NCI-H146 treated with DMSO at 0.1 percent for 48 hours (cell line): Measurements from ENCODE around the gene PA2G4.

ENCODE experiments used
- DNase-seq: peaks from one replicate; lab custom pipeline; 2025; ENCODE audit not compliant: unreplicated experiment; lab: John Stamatoyannopoulos, UW

PA2G4 gene

DNA sequence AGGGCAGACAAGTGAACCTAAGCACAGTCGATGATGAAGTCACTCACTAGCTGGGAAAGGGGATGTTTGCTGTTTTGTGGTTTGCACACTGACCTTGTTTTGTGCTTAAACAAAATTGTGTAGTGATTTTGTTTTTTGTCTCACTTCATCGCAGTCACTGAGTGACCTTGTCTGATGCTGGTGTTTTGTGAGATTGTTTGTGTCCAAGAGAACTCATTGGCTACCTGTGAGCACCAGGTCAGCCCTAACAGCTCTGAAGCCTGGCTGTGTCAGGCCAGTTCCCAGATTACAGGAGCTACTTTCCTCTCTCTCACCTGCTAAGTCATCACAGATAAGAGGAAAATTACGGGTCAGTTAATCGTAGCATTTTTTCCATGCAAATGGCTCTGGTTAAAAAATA lies 19.8 kb downstream of the PA2G4 start:
- DNase-seq, result no peak

DNA sequence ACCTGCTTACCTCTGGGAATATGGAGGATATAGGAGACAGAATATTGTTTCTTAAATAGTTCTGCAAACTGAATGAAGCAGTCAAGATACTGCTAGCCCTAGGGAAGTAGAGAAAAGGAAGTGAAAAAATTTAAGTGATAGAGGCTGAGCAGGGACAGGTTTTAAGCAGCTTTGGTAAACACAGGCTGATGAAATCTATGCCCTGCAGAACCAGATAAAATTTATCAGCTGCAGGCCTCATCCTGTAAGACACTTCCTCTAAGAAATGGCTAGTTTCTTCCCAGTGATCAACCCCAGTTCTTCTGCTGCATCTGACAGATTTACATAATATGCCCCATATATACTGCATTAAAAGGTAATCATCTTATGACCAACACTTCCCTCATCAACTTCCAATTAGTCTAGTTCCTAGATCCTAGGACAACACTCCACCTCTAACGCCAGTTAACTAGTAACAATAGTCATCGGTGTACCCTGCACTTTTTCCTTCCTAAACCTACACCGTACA lies 22.4 kb downstream of the PA2G4 start:
- no peak for DNase-seq

DNA sequence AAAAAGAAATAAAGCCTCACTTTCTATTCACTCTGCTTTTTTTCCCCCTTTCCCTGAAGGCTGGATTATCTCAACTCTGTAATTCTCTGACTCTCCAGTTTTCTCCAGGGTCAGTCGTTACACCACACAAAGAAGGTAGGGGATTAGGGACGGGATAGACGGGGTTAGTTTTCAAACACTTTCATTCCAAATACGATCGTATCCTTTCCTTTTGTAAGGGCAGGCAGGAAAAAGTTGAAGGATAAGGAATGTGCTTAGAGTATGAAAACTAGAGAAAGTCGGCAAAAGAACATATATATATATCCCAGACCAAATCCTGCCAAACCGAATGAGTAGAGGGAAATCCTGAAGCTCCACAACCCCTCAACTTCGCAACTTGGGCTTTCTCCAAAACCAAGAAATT lies 23.1 kb downstream of the PA2G4 start:
- no peak for DNase-seq

DNA sequence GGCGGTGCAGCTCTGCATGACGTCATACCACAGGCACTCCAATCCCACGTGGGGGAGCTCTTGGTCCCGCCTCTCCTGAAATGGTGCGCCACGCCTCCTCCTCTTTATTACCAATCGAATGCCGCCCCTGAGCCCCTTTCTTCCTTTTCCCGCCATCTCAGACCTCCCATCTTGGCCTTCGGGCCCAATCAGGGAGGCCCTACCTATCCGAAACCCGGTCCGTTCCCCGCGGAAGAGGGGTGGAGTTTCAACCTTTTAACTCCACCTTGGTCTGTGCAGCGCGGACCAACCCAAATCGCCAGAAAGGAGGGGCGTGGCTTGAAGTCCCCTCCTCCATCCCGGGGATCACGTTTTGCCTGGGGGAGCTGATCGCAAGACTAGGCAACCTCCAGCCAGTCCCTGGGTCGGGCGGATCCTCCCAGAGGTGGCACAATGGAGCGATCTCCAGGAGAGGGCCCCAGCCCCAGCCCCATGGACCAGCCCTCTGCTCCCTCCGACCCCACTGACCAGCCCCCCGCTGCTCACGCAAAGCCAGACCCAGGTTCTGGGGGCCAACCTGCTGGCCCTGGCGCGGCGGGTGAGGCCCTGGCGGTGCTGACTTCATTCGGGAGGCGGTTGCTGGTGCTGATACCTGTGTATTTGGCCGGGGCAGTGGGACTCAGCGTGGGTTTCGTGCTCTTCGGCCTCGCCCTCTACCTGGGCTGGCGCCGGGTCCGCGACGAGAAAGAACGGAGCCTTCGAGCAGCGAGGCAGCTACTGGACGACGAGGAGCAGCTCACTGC lies 23.7 kb downstream of the PA2G4 start, which contains the start of gene ESYT1:
Gene ESYT1 (plus strand): TSS at position 380 of the 782 bp plus-strand sequence. CDS start 53 bp downstream, at position 433.
- DNase-seq, result peak; percentile 99

DNA sequence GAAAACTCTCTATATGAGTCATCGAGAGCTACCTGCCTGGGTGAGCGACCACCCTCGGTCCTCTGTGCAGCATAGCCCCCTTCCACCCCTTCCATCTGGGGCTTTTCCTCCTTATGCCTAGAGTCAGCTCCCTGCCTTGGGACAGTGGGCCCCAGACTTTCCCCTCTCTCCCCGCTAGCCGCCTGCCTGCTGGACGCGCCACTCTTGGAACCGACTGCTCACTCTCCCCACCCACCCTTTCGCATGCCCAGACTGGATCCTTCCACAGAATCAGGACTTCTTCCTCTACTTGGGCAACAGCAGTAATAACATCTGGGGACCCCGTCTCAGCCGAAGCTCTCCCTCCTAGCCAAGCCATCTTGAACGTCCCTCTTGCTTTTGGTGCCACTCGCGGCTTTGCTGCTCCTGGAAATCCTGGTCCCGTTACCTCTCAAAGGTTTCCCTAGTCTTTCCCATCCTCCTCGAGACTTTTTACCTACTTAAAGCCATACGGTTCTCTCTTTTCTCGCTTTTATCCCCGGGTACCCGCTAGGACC lies 24.4 kb downstream of the PA2G4 start:
- peak; percentile 9 for DNase-seq

DNA sequence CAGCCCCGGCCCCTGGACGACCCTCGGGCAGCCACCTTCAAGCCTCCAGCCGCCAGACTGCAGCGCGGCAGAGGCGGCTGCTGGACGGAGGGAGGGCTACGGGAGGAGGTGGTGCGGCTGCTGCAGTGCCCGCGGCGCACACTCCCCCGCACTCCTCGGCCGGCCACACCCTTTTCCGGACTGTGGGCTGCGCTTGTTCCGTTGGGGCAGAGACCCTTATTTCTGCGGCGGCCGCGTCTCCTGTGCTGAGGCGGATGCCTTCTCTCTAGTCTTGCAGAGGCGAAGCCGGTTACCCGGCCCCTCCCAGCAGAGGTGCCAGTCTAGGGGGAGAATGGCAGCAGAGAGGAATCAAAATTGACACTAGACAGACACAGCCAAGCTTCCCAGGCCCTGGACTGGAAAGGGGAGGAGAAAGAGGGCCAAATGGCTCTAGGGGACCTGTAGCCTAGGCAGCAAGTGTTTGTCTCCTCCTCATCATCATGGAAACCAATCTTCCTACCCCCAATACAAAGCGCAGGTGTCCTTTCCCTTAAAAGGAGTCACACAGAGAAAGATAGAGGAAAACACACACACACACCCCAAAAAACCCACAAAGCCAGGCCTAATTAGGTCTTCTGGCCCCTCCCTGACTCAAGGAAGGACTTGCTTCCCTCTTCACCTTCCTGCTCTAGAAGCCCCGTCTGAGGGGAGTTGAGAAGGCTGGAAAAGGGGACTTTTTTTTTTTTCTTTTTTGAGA lies 25.0 kb downstream of the PA2G4 start:
- peak; percentile 79 for DNase-seq

DNA sequence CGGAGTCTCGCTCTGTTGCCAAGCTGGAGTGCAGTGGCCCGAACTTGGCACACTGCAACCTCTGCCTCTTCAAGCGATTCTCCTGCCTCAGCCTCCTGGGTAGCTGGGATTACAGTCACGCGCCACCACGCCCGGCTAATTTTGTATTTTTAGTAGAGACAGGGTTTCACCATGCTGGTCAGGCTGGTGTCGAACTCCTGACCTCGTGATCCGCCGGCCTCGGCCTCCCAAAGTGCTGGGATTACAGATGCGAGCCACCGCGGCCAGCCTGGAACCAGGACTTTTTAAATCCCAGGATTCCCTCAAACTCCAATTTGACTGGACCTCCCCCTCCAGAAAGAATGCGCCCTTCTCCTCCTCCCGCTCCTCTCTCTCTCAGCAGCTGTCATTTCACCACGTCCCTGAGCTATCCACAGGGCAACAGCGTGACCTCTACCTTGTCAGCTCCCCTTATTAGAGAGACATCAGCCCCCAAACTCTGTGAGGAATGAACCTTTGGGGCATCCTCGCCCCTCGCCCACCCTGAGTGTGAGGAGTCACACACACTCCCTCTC lies 25.7 kb downstream of the PA2G4 start:
- DNase-seq, result no peak

DNA sequence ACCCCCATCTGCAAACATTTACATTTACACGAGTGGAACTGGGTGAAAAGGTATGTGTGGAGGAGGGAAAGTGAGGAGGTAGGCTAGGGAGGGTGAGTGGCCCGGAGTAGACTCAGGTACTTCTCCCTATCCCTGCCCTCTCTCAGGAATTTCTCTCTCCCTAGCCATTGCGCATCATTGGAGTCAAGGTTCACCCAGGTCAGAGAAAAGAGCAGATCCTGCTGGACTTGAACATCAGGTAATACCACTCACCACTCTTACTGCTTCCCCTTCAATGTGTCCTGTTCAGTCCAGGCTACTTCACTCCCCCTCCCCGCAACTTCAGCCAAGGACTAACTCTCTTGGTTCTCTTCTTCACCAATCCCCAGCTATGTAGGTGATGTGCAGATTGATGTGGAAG lies 26.5 kb downstream of the PA2G4 start:
- DNase-seq, result no peak

DNA sequence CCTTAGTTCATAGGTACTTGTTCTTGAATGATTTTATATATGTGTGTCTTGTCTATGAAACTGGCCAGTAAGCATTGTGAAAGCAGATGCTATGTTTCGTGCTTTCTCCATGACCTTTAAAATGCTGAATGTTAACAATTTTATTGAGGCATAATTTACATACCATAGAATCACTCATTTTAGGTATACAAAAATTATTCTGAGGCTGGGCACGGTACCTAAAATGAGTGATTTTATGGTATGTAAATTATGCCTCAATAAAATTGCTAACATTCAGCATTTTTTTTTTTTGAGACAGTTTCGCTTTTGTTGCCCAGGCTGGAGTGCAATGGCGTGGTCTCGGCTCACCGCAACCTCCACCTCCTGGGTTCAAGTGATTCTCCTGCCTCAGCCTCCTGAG lies 30.5 kb downstream of the PA2G4 start:
- no peak for DNase-seq

DNA sequence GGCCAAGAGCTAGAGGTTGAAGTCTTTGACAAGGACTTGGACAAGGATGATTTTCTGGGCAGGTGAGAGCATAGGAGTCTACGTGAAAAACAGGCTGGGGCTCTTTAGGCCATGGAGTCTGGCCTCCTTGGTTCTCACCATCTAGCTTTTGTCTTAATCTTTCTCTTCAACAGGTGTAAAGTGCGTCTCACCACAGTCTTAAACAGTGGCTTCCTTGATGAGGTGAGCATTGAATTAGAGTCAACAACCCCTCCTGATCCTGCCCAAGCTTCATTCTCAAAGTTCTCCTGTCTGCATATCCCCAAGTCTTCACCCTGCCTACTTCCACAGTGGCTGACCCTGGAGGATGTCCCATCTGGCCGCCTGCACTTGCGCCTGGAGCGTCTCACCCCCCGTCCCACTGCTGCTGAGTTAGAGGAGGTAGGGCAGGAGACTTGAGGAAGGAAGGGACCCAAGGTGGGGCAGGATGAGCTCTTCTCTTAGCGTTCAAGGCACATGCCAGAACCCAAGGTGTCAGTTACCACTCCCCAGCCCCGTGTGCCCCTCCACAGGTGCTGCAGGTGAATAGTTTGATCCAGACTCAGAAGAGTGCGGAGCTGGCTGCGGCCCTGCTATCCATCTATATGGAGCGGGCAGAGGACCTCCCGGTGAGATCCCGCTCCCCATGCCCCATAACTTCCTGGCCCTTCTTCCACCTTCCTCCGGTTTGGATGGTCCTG lies 33.7 kb downstream of the PA2G4 start:
- no peak for DNase-seq

DNA sequence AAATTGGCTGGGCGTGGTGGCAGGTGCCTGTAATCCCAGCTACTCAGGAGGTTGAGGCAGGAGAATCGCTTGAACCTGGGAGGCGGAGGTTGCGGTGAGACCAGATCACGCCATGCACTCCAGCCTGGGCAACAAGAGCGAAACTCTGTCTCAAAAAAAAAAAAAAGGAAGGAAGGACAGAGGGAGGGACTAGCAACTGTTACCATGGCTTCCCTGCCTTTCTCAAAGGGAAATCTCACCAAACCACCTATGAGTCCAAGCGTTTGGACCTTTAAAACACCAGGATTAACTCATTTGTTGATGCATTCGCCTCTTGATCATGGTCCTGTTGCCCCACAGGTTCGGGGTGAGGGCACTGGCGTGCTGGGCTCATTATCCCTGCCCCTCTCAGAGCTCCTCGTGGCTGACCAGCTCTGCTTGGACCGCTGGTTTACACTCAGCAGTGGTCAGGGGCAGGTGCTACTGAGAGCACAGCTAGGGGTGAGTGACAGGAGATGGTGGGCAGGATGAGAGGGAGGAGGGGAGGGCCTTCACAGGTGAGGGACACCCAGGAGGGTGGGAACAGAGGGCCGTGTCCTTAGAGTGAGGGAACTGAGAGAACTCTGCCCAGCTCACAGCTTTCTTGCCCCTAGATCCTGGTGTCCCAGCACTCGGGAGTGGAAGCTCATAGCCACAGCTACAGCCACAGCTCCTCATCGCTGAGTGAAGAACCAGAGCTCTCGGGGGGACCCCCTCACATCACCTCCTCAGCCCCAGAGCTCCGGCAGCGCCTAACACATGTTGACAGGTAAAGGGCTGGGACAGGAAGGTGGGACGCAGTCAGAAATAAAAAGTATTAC lies 37.8 kb downstream of the PA2G4 start:
- DNase-seq, result no peak

DNA sequence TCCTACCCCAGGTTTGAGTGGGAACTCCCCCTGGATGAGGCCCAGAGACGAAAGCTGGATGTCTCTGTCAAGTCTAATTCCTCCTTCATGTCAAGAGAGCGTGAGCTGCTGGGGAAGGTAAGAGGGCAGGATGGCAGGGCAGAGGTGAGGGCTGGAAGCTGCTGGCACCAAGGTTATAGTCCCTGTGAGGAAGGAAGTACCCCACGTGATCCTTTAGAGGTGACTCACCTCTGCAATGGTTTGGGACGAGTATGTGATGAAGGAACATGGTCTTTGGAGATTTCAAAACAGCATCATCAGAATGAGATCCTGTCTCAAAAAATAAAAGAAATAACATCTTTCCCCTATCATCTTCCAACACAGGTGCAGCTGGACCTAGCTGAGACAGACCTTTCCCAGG lies 38.9 kb downstream of the PA2G4 start:
- no peak for DNase-seq

DNA sequence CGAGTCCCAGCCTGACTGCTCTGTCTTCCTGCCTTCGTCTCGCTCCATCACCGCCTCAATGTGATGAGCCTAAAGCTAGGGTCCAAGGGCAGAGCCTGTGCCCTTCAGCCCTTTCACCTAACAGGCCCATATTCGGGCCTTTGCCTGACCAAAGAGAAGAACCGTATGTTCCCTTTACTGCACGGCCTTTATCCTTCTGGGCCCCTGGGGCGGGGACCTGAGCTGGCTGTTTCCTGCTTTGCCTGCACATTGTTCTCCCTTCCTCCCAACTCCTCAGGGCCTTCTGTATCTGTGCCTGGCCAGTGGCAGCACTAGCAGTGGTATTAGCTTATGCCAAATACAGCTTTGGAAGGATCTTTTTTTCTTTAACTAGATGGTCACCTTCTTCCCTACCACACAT lies 39.5 kb downstream of the PA2G4 start:
- DNase-seq, result no peak

DNA sequence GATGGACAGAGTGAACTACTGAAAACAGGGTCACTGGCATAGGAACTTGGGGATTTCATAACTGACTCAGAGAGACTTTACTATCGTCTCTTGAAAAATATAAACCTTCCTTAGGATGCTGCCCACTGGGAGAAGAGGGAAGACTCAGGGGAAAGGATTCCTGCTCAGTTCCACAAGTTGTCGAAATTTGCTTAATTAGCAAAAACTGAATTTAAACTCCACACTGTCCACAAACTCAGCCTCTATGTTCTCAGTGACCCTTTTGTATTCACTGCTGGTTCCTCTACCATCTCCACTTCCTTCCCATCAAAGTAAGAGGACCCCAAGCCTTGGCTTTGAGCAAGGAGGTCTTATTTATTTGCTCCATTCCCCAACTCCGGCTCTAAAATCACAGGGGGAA lies 40.9 kb downstream of the PA2G4 start:
- no peak for DNase-seq

DNA sequence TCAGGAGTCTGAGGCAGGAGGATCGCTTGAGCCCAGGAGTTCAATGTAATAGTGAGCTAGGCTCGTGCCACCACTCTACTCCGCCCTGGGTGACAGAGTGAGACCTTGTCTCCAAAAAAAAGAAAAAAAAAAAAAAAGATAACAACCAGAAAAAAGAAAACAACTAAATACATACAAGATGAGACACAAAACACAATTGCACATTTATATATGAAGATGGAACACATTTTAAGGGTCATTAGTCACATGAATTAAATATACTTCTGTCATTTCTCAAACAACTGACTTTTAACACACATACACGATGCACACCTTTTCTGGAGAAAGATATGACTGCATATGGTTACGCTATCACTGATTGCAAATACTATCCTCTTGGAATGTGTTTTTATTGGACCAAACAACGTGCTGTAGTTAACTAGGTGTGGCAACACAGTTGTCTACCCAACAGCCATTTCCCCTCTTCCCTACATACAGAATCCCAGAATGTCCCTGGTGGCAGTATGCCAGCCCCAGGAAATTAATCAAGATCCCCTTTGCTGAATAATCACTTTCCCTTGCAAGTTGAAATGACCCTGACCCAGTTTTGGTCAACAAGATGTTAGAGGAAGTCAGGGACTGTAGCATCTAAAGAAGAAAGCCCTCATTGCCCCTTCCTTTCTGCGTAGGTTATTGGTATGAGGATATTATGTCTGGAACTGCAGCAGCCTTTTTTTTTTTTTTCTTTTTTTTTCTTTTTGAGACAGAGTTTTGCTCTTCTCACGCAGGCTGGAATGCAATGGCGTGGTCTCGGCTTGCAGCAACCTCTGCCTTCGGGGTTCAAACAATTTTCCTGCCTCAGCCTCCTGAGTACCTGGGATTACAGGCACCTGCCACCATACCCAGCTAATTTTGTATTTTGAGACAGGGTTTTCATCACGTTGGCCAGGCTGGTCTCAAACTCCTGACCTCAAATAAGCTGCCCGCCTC lies 42.4 kb downstream of the PA2G4 start:
- no peak for DNase-seq

DNA sequence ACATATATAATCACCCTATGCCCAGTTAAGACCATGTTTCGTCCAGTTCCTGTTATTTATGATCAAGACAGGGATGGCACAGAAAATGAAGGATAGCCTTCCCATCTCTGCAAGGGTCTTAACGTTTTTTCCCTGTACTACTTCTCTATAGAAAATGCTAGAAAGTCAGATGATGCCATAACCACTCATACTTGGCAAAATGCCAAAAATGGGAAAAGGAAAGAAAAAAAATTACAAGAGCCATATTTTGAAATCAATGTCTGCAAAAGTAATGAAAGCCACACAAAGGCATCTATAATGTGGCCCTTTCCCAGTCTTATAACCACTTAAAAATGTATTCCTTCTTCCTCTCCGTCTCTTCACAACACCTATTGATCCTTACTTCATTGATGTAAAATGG lies 46.2 kb downstream of the PA2G4 start:
- DNase-seq, result no peak

DNA sequence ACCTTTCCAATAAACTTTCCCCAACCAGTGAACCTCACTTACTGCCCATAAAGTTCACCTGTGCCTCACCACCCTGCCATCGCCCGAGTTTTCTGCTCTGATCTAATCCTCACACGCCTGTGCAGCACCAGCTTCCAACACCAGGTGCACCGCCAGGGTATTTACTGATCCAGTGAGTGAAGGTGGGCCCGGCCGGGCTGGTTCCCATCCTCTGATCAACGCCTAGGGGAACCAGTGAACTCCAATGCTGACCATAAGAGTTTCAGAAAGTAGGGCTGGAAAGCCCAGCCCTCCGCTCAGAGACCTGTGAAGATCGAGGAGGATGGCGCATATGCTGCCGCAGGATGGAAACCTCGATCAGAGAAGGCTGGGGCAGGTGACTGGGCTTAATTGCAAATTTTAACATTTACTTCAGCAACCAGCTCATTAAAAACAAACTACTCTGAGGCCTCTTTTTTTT lies 47.3 kb downstream of the PA2G4 start:
- peak; percentile 74 for DNase-seq

DNA sequence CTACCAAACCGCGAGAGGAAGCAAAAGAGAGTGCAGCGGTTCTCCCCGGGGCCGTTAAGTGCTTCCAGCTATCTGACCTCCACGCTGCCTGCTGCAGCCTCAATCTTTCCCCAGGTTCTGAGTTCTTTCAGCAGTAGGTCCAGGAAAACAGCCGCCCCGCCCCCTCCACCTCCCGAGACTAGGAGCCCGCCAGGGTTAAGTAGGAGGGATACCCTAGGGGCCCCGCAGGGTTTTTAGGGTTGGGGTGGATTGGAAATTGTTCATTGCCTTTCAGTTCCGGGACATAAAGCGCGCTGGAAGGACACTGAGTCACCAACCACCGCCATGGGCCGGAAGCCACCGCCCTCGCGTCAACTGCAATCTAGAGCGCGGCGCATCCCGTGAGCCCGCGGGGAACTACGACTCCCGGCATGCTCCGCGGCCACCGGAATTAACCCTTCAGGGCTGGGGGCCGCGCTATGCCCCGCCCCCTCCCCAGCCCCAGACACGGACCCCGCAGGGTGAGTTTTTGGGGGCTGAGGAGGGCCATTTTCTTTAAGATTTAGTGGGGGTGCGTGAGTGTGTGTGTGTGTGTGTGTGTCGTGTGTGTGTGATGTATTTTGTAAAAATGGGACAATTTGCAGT lies 47.9 kb downstream of the PA2G4 start, which contains the start of gene MYL6B:
Gene MYL6B (plus strand): TSS at position 456 of the 624 bp plus-strand sequence. CDS start 1,332 bp downstream, outside the sequence.
- peak; percentile 90 for DNase-seq
